Measurements from ENCODE around the gene FAM76B. TPM values are rescaled to one million over a fixed set of nuclear protein-coding genes. Genes with fewer than 3 reads are reported as not detected.

Gene FAM76B
- total RNA-seq, 1 experiment from 2014 or later: 32.6 TPM

DNA sequence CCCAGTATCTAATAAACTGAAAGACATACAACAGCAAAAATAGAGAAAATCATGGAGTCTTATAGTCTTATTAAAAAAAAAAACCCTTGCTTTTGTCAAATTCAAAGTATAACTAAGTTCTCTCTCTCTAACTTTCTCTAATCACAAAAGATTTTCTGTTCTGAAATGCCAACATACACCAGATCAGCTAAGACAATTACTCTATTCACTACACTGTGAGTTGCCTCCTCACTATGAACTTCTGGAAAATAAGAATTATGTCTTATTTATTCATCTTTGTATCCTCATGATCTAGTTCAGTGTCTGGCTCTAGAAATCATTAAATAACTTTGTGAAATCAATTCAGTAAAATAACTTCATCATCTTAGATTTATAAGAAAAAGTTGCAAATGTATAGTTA, 12.7 kb downstream of the FAM76B start:
- intact Hi-C loops (cut with micrococcal nuclease; ENCODE audit: unreplicated experiment): no loop called here
- peaks cover 82% of the 10 kb centered on the region for H3K36me3 ChIP-seq (ENCODE audit: insufficient read depth, low read length, poor library complexity, severe bottlenecking)
- H3K9me3 ChIP-seq (ENCODE audit: low read depth, low read length, poor library complexity, severe bottlenecking): no peaks in the 10 kb centered on the region
- no peak for DNase-seq (ENCODE audit: low spot score)
- no peak overlapping the region for H3K4me3 ChIP-seq (ENCODE audit: low read depth, low read length, poor library complexity, severe bottlenecking)
- no peaks in the 10 kb centered on the region for H3K27me3 ChIP-seq (replicated peaks; ENCODE audit: insufficient read depth, low read depth, low read length, poor library complexity)
- BruUV-seq (replicated peaks): no TSS peak
- ChIA-PET POLR2A (ENCODE audit: low non-redundant PET) (no interaction called here), CTCF (no interaction called here)
- H3K27ac ChIP-seq (ENCODE audit: low read depth, low read length, poor library complexity, severe bottlenecking): no peak overlapping the region
- no peaks in the 10 kb centered on the region for H3K4me1 ChIP-seq (ENCODE audit: insufficient read depth, low read length, poor library complexity, severe bottlenecking)
- TF ChIP-seq CTCF (conservative IDR thresholded peaks at IDR 0.05; ENCODE audit: low read depth, low read length): no peak

GRCh38 chr11:95768521-95768920, 21.1 kb downstream of the FAM76B start:
- TF ChIP-seq CTCF (conservative IDR thresholded peaks at IDR 0.05; ENCODE audit: low read depth, low read length) (no peak), EZH2 (IDR thresholded peaks at IDR 0.05; ENCODE audit: borderline replicate concordance, low read depth, low read length, poor library complexity, severe bottlenecking) (no peak)
- DNase-seq (ENCODE audit: low spot score): no peak
- no peak overlapping the region for H3K27ac ChIP-seq (ENCODE audit: low read depth, low read length, poor library complexity, severe bottlenecking)
- peaks cover 21% of the 10 kb centered on the region for H3K36me3 ChIP-seq (ENCODE audit: insufficient read depth, low read length, poor library complexity, severe bottlenecking)
- ChIA-PET POLR2A (ENCODE audit: low non-redundant PET) (no interaction called here), CTCF (no interaction called here)
- no peak overlapping the region for H3K4me3 ChIP-seq (ENCODE audit: low read depth, low read length, poor library complexity, severe bottlenecking)
- no TSS peak for BruUV-seq (replicated peaks)
- intact Hi-C loops (cut with micrococcal nuclease; ENCODE audit: unreplicated experiment): loop anchor here (10.0 kb wide), 1 partner anchor 1144 kb away; no protein-coding TSS in a partner anchor
- H3K27me3 ChIP-seq (replicated peaks; ENCODE audit: insufficient read depth, low read depth, low read length, poor library complexity): no peaks in the 10 kb centered on the region
- no peaks in the 10 kb centered on the region for H3K4me1 ChIP-seq (ENCODE audit: insufficient read depth, low read length, poor library complexity, severe bottlenecking)
- no peaks in the 10 kb centered on the region for H3K9me3 ChIP-seq (ENCODE audit: low read depth, low read length, poor library complexity, severe bottlenecking)

DNA sequence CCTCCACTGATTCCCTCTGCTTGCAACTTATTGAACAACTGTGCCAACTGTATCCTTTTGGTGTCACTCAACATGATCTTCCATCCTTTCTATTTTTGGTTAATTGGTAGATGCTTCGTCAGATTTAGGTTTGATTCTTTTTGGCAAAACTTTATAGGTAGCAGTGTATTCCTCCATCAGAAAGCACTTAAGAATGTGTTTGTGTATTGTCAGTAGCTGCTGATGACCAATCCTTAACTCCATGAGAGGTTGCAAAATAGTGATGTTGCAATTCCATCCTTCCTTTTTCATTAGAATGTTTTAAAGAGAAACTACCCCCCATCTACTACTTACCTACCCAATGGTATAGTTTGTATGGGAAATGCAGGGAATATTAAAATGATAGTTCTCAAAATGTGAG, 22.1 kb downstream of the FAM76B start:
- DNase-seq (ENCODE audit: low spot score): no peak
- POLR2A ChIA-PET (ENCODE audit: low non-redundant PET): no interaction called here

More for the DNA sequence above, 22.1 kb downstream of the FAM76B start:
- Histone ChIP-seq H3K36me3 (ENCODE audit: insufficient read depth, low read length, poor library complexity, severe bottlenecking) (peaks cover 13% of the 10 kb centered on the region), H3K27ac (ENCODE audit: low read depth, low read length, poor library complexity, severe bottlenecking) (no peak overlapping the region), H3K9me3 (ENCODE audit: low read depth, low read length, poor library complexity, severe bottlenecking) (no peaks in the 10 kb centered on the region), H3K4me1 (ENCODE audit: insufficient read depth, low read length, poor library complexity, severe bottlenecking) (no peaks in the 10 kb centered on the region), H3K4me3 (ENCODE audit: low read depth, low read length, poor library complexity, severe bottlenecking) (no peak overlapping the region), H3K27me3 (replicated peaks; ENCODE audit: insufficient read depth, low read depth, low read length, poor library complexity) (no peaks in the 10 kb centered on the region)
- TF ChIP-seq EZH2 (IDR thresholded peaks at IDR 0.05; ENCODE audit: borderline replicate concordance, low read depth, low read length, poor library complexity, severe bottlenecking): no peak
- no peak for TF ChIP-seq CTCF (conservative IDR thresholded peaks at IDR 0.05; ENCODE audit: low read depth, low read length)
- no TSS peak for BruUV-seq (replicated peaks)
- CTCF ChIA-PET: interaction anchor here (0.5 kb wide), 1 partner anchor 9 kb away, joined by 4 read pairs; no protein-coding TSS in a partner anchor
- intact Hi-C loops (cut with micrococcal nuclease; ENCODE audit: unreplicated experiment): loop anchor here (10.0 kb wide), 1 partner anchor 1143 kb away; no protein-coding TSS in a partner anchor

Measured in A673 (cell line).